COLO668 (cell line): ENCODE data around the gene CCDC184.
"Not testable (repeated sequence)": the region's sequence is repeated elsewhere in the genome, so short reads cannot be mapped to it uniquely, and the experiment has no call there.

ENCODE experiments used
- DNase-seq: peaks from one replicate; lab custom pipeline; 2025; ENCODE audit not compliant: unreplicated experiment; lab: John Stamatoyannopoulos, UW

Gene CCDC184

GRCh38 chr12:48201516-48201915 lies 18.1 kb downstream of the CCDC184 start:
- no peak for DNase-seq

GRCh38 chr12:48202766-48203165 lies 19.3 kb downstream of the CCDC184 start:
- DNase-seq, result no peak

- DNase-seq, result no peak
Observed at GRCh38 chr12:48203192-48203591, 19.7 kb downstream of the CCDC184 start, which contains the start of gene OR10AD1. TSS of gene OR10AD1 (minus strand) at chr12:48203292. CDS start at chr12:48203292, 0 bp downstream.

DNA sequence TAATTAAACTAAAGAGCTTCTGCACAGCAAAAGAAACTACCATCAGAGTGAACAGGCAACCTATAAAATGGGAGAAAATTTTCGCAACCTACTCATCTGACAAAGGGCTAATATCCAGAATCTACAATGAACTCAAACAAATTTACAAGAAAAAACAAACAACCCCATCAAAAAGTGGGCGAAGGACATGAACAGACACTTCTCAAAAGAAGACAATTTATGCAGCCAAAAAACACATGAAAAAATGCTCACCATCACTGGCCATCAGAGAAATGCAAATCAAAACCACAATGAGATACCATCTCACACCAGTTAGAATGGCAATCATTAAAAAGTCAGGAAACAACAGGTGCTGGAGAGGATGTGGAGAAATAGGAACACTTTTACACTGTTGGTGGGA lies 26.1 kb downstream of the CCDC184 start:
- DNase-seq, result not testable (repeated sequence)

DNA sequence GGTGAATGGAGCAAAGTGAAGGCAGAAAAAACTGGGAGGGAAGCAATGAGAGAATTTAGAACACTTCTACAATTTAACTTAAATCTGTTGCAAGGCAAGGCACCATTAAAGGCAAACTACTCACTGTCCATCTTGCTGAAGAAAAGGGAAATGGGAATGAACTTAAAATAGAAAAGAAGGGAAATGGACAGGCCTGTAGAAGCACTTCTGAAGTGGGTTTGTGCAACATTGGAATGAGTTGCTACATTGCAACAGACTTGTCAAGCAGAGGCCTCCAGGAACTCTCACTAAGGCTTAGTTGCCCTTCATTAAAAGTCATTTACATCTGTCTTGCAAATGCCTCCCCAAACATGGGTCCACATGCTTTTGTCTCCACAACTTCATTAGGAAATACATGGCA lies 33.3 kb downstream of the CCDC184 start:
- no peak for DNase-seq

DNA sequence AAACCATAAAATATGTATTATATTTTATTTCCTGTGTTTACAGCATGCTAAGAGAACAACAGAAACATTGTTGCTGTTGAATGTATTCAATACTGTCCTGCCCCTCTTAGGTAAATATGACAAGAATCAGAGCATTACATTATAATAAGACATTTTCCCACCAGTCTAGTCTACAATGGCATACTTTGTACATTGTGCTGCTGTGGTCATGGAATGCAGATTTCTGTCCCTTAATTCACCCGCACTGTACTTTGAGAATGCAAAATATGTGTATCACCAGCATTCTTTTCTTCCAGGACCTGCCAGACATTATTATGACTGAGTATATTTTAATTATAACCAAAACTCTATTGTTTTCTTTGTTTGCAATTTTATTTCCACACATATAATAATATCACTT lies 36.2 kb downstream of the CCDC184 start:
- no peak for DNase-seq

DNA sequence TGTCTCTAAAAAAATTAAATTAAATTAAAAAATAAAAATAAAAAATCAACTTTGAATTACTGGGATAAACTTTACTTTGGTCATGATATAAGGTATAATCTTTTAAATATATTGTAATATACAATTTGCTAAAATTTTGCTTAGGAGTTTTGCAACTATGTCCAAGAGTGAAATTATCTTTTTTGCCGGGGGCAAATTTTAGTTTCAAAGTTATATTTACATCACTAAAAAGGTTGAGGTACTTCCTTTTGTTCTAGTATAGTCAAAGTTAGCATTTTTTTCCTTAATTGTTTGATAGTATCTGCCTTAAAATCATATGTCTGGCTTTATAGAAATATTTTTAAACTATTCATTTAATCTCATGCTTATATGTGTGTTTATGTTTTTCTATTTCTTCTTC lies 37.3 kb downstream of the CCDC184 start:
- DNase-seq, result no peak

DNA sequence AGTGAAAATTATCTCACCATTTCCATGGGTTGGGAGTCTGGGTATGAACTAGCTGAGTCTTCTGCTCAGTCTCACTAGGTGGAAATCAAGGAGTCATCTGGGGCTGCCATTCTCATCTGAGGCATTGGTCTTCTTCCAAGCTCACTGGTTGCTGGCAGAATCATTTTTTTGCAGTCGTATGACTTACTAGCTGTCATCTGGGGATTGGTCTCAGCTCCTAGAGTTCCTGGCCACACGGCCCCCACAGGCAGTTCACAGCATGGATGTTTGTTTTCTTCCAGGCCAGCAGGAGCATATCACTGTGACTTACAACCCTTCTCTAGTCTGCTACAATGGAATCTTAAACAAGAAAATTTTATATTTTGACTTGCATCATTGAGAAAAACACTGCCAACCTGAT lies 38.2 kb downstream of the CCDC184 start:
- no peak for DNase-seq

DNA sequence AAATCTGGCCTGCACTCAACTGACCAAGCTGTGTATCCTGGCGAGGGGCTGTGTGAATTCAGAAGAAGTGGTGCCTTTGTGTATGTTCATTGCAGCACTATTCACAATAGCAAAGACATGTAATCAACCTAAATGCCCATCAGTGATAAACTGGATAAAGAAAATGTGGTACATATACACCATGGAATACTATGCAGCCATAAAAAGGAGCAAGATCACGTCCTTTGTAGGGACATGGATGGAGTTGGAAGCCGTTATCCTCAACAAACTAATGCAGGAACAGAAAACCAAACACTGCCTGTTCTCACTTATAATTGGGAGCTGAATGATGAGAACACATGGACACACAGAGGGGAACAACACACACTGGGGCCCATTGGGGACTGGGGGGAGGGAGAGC lies 41.1 kb downstream of the CCDC184 start:
- DNase-seq, result not testable (repeated sequence)

GRCh38 chr12:48231169-48231958 lies 47.9 kb downstream of the CCDC184 start:
- not testable (repeated sequence) for DNase-seq
